SH-SY5Y (cell line): ENCODE results near the gene ARTN.

Experiments used
- GATA2 ChIP-seq: IDR thresholded peaks from 2 replicates; pipeline ENCODE4 v1.6.1; 2011; ENCODE audit warnings: mild to moderate bottlenecking, low read depth, low read length
- GATA3 ChIP-seq: IDR thresholded peaks from 2 replicates; pipeline ENCODE4 v1.6.1; 2011; ENCODE audit warnings: low read depth, mild to moderate bottlenecking, low read length, moderate library complexity

GRCh38 chr1:43914576-43915525, 18.8 kb upstream of the ARTN start:
- TF ChIP-seq GATA2 (no peak), GATA3 (no peak)
